ENCODE results near the gene SEZ6.
A peak's percentile ranks its signal among the peaks of the same experiment; 100 is the strongest.

The SEZ6 gene

DNA sequence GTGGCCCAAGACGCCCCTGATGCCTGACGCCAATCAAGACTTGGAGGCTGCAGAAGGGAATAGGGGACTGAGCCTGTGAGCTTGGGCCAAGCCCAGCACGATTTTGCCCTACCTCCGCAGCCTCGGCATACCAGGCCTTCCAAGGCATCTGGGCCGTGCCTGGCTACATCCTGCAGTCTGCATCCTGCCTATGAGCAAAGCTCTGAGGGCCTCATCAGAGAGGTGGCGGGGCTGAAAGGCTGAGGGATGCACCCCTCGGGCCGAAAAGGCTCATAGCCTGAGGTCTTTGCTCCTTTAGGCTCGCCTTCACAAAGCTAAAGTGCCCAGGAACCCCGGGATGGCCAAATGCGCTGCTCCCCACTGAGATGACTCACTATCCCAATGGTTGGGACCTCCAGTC is 2.5 kb downstream of the SEZ6 start:
- no peak for DNase-seq (ENCODE audit: low read depth in 3 of 3)

DNA sequence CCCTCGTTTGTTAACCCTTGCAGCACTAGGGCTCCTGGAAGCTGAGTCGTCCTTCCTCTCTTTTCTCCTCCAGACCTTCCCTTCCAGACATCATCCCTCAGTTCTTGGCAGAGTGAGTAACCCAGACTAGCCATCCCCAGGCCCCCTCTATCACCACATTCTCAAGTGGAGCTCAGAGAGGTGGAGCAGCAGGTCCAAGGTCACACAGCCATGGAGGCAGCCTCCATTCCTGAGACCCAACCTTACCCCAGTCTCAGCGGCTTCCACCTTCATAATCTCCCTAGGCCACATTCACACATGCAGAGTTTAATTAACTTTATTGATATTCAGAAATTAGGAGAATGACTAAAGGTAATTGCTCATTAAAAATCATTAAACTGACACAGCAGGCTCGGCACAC is 3.0 kb downstream of the SEZ6 start:
- no peak for DNase-seq (ENCODE audit: low read depth in 3 of 3)

DNA sequence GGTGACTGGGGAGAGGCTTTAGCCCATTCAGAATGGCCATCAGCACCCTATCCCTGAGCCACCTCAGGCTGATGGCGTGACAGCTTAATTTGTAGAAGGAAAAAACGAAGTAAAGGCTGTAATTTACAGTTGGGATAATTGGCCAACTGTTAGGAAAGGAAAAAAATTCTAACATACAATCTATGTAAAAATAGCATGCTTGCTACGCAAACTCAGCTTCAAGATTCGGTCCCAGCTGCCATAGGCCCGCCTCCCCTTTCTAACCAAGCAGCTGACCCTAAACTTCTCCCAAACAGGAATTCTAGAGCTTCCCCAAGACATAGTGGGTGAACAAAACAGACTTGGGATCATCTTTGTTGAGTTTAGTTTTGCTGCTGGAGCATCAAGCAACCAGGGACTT is 4.9 kb downstream of the SEZ6 start:
- no peak for DNase-seq (ENCODE audit: low read depth in 3 of 3)

DNA sequence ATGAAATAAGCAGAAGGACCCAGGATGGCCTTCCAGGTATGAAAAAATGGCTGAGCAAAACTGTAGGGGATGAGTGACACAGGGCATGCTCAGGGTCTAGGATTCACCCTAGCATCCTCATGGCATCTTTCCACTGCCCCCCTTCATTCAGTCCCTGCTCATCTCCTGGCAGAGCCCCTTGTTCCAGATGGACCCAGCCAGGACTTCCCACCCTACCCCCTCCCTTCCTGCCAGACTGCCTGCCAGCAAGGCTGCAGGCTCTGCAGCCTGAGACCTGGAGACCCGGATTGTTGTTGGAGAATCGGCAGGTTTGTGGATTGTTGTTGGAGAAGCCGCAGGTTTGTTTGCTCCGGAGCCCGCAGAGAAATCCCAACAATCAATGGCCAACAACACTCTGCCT is 6.6 kb downstream of the SEZ6 start:
- no peak for DNase-seq (ENCODE audit: low read depth in 3 of 3)

DNA sequence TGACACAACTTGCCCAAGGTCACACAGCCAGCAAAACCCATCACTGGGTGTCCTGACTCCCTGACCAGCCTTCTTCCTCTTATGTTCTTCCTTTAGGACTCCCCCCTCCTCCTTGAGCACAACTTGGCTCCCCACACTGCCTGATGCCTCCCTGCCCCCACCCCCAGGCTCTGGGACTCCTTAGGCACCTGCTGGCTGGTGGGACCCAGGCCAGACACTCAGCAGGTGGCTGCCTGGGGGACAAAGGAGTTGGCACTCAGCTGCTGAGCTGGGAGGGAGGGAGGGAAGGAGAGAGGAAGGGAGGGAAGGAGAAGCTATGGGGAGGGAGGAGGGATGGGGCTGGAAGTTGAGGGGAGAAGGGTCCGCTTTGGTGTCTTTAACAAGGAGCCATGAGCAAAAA is 8.0 kb downstream of the SEZ6 start:
- no peak for DNase-seq (ENCODE audit: low read depth in 3 of 3)

DNA sequence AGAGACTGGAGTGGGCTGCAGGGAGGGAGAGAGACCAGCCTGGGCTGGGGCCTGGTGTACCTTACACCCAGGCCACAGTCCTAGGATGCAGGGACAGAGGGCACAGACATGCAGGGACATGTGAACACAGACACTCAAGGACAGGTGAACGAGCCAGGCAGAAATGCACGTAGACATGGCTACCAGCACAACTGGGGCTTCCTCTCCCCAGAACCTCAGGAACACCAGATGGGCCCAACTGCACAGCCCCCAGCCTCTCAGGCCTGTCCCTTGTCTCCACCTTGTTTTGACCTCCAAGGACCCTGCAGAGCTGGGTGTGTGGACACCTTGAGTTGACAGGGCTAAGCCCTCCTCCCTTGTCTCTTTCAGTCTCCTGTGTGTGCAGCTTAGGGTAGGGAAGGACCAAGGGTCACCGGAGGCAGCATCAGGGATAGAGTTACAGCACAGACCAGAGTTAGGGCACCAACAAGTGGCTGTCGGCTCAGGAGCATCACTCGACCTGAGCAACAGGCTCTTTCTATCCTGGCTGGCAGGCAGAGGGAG is 9.2 kb downstream of the SEZ6 start:
- no peak for DNase-seq (ENCODE audit: low read depth in 3 of 3)

DNA sequence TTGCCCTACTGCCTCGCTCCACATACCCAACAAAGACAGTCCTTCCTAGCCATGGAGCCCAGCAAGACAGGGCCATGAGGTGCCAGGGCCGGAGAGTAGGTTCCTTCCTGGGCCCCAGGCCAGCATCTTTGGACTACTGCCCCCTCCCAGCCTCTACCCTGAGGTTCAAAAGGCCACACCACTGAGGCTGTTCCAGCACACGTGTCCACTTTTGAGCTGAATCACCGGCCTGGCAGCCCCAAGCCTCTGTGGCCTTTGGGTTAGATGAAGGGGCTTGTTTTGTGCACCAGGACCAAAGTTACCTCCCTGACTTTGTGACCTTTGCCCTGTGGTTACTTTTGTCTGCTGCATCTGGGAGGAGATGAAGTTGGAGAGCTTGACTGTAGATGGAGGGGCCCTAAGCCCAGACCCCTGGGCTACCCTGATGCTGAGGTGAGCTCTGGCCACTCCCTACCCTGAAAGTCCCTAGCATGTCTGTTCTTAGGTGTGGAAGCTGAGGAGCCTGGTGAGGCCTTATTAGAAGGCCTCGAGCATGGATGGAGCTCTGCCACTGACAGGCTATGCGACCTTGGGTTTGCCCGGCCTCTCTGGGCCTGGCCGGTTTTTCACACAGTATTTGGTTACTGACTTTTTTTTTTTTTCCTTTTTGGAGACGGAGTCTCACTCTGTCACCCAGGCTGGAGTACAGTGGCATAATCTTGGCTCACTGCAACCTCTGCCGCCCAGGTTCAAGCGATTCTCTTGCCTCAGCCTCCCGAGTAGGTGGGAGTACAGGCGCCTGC is 12.0 kb downstream of the SEZ6 start:
- no peak for DNase-seq (ENCODE audit: low read depth in 3 of 3)

DNA sequence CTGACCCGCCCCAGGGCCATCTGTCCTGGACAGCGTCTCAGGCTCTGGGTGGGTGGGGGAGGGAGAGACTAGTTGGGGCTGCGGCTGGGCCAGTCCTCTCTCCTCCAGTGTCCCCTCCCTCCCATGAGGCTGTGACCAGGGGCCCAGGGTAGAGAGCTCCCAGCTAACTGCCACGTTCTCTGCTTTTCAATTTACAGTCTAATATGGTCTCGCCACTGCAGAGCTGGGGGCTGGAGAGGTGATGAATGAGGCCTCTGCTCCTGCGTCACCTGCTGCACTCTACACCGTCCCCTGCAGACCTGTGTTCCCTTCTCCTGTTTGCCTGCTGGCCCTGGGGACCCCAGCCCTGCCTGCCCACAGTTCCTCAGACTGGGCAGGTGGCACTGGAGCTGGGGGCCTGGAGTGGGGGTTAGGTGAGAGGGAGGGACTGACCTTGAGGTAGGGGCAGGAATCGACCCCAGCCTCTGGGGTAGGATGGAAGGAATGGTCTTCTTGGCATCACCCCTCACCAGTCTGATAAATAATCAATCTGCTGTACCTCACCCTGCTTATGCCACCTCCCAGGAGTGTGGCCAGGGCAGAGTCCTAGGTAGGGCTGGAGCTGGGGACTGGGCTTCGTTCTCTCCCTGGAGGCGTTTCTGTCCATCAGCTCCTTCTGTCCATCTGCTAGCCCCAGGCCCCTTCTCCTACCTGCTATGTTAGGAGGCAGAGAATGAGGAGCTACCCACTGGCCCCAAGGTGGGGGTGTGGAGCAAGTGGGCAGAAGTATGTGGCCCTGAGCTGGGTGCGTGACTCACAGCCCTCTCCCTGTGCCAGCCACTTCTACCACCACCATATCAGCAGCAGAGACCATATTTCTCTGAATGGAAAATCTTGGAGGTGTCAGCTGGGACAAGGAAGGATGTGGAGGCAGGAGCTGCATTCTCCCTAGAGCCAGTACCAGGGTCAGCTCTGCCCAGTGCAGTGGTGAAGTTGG is 12.9 kb downstream of the SEZ6 start:
- DNase-seq (ENCODE audit: low read depth in 3 of 3) = no peak

DNA sequence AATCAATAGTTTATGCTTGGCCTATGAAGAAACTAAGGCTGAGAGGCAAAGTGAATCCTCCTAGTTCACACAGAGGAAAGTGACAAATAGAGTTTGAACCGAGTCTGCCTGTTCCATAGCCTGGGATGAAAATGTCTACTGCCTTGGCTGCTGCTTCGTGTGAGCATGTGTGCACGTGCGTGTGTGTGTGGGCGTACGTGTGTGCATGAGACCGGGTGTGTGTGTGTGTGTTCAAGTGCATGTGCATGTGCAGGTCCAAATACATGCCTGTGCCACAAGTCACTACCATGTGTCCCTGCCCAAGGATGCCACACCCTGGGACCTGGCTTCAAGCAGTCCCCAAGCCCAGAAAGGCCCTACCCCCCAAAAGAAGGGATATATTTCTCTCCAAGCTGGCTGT is 13.6 kb downstream of the SEZ6 start:
- no peak for DNase-seq (ENCODE audit: low read depth in 3 of 3)

DNA sequence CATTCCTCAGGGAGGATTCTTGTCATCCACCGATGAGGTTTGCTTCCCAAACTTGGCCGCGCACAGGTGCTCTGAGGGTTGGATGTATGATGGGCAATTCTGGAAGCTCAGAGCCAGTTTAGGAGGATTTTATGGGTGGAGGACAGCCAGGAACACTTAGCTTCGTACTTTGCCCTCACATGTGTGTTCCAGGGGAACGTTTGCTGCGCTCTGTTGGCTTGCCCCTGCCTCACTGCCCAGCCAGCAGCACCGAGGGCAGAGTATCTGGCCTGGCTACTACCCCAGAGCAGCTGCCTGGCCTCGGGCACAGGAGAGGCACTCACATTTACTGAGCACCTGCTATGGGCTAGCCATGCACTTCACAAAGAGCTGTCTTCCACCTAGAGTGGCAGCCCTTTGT is 14.1 kb downstream of the SEZ6 start:
- no peak for DNase-seq (ENCODE audit: low read depth in 3 of 3)

DNA sequence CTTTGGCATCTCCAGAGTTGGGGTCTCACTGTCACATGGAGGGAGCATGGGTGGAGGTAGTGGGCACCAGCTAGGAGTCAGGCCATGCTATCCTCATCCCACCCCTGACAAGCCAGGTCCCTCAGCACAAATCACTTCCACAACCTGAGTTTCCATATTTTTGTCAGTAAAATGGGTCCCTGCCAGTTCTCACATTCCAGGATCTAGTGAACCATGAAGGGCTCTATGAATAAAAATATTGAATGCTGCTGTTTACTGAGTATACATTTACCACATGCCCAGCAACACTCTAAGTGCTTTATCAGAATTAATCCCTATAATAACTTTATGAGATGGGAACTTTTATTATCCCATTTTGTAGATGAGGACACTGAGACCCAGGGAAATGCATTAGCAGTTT is 16.8 kb downstream of the SEZ6 start:
- DNase-seq (ENCODE audit: low read depth in 3 of 3) = no peak

DNA sequence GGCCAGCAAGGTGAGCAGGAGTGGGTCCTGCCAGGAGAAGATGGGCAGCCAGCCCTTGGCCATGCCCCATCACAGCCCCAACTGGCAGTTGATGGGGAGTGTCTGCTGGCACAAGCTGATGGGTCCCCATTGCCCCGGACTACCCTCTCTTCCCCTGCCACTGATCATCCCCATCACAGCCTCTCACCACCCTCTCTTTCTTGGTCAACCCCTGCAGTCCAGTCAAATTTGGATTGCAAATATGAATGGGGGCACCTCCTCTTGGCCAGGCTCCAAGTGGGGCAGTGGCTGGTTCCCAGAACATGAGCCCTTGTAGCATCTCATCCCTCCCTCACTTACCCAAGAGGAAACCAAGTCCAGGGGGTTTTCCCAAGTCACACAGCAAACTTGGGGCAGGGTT is 17.4 kb downstream of the SEZ6 start:
- no peak for DNase-seq (ENCODE audit: low read depth in 3 of 3)

DNA sequence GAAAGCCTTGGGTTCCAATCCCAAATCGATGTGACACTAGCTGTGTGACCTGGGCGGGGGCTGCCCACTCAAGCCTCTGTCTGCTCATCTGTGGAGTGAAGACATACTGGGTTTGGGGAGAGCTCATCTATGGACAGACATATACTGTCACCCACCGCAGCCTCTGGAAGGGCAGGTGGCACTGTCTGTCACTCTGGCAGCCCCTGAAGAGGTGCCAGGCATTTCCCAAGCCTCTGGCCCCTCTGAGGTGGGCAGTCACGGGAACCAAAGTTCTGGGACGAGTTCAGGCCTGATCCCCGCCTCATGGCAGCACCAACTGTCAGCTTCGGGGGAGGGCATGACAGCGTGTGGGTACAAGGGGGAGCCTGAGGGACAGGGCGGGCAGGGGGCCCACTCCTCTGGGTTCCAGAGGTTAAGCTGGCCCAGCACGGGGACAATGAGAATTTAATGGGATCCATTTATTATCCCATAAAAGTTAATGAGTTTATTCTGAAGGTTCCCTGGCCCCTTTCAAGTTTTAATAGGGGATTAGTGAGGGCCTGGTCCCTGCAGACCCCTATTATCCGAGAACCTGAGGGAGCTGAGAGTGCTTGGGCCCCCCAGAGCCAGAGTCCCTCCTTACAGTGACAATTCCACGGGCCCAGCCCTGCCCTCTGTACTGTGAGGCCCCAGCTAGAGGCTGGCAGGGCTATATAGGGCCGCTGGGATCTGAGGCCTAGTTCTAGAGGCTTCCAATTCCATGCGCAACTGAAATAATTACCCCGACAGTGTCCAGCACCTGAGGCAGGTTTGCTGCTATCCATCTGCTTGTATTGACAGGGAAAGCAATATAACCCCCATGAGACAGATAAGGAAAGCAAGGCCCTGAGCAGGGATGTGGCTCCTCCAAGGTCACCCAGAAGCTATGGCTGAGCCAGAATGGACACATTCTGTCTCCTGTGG is 18.8 kb downstream of the SEZ6 start:
- DNase-seq (ENCODE audit: low read depth in 3 of 3) = no peak

DNA sequence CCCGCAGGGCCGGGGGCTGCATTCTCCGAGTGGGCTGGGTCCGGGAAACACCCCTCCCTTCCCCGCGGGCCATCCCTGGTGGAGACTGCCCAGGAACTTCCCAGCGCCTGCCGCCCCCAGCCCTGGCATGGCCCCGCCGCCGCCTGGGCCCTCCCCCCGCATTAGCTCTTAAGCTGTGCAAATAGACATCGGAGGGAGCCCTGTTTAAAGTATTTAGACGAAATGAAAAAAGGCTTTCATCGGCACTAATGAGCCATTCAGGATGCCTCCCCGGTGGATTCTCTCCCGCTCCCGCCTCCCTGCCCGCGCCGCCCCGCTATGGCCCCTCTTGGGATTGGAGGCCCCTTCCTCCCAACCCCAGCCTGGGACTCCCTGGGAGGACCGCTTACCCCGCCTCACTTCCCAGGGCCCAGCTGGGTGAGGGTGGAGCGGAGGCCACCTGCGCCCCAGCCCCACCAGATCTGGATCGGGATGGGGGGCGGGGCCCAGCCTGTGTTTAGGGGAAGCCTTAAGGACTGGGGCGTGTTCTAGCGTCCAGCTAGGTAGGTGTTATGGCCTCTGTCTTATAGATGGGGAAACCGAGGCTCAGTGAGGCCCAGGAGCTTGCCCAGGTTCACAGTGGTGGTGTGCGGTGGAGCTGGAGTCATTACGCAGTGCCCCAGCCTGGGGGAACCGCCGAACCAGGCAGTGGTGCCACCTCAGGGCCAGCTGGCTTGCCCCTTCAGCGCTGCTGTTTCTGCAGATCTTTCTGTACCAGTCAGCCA is 19.7 kb downstream of the SEZ6 start:
- DNase-seq (ENCODE audit: low read depth in 3 of 3) = no peak

DNA sequence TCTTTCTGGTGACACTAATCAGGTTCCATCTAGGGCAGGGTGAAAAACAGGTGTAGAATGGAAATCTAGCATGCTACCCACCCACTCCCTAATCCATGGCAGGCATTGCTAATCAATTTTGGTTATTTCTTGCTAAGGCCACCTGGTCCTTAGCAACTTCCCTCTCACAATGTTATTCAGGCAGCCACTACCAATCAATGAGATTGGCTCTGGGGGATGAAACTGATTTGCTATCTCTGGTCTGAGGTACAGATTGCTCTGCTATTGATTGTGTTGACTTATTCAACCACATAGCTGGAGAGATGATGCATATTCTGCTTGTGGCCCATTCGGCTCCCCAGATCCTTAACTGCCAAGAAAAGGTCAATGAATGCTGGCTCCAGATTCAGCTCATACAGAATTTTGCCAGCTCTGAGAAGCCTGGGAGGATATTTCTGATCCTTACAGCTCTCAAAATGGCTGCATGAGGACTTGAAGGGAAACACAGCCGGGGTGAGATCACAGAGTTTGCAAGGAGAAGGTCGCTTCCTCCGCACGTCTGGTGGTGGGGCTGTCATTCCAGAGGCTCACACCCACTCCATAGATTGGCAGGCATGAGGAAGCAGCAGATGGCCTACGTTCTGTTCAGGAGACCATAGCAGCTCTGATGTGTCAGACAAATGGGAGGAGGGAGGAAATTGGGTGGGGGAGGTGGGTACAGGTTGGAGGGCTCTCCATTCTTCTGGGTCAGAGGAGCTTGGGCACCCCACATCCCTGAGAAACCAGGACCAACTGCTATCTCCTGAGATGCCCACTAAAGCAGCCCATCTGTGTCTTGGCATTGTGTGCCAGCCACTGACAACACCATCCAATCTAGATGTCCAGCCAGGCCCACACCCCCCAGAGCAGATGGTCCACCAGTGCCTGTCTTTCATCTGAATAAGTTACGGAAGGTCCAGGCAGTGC is 22.3 kb downstream of the SEZ6 start:
- DNase-seq (ENCODE audit: low read depth in 3 of 3) = no peak

DNA sequence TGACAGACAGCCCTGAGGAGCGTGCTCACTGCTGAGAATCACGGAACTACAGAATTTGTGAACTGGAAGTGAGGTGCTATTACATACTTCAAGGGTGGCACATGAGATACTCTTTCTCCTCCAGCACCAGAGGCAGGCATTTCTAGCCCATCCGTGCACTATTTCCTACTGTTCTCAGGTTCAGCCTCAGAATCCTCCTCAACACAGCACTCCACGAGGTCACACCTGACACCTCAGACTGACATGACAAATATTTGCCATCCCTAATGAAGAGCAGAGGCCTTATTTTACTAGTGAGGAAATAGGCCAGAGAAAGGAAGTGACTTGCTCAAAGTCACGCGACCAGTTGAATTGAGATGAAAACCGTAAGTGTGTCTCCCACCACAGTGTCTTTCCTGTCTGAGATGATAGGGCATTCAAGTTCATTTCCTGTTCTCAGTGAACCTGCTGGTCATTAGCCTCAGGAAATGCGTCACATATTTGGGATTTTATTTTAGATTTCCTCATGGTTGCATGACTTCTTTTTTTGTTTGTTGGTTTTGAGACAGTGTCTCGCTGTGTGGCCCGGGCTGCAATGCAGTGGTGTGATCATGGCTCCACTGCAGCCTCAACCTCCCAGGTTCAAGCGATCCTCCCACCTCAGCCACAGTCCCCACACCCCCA is 23.6 kb downstream of the SEZ6 start:
- peak in 1 of 3 donors; percentile 11 for DNase-seq (ENCODE audit: low read depth in 3 of 3)

DNA sequence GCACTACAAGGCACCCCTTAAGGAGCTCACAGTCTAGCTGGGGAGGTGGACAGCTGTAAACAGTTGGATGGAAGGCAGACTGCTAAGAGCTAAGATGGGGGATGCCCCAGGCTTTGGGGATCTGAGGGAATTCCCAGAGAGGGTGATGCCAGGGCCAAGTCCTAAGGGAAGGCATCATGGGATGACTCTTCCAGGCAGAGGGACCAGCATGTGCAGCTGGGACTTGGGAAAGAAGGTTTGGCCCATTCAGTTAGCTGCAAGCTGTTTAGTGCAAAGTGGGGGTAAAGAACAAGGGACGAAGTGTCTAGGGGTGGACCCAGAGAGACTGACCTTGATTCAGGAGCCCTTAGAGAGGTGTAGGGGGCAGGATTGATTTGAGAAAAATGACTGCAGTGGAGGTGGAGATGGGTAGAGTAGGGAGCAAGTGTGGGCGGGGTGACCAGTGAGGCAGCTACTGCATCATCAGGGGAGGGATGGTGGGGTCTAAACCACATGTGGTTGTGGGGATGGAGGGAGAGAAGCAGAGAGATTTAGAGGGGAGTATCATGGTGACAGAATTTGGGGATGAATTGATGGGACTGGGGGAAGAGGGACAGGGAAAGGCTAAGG is 27.4 kb downstream of the SEZ6 start:
- no peak for DNase-seq (ENCODE audit: low read depth in 3 of 3)

DNA sequence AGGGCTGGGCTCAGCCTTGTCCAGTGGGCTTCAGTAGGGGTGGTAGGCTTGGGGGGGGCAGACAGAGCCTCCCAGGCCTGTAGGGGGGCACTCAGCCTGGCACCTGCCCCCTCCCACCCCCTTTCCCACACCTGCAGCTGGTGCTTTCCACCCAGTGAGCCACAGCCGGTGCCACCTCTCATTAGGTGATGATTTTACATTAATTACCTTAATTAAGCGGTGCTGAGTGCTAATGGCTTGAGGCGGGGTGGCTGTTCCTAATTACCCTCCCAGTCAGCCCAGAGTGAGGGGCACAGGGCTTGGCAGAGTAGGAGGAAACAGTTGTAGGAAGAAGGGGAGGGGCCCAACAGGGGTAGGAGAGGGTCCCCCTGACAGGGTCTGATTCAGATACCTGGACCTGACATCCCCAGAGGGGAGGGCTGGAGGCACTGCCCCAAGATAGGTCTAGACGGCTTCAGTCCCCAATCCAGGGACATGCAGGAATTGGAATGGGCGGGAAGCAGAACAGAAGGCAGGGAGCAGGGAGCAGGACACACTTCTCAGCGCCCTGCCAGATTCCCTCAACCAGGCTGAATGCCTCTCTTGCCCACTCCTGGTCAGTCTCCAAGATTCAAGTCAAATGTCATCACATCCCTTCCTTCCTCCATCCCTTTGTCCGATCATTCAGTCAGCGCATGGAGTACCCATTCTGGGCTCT is 28.0 kb downstream of the SEZ6 start:
- DNase-seq (ENCODE audit: low read depth in 3 of 3) = no peak

Measured in stimulated activated CD4-positive, alpha-beta T cell treated with anti-CD3 and anti-CD28 coated beads, TNF-alpha, amount 100 ng/mL, for 48 hours (primary cell).